Upper lobe of left lung (tissue), 6 donors: ENCODE measurements around the gene CDHR2. TPM values are rescaled to one million over a fixed set of nuclear protein-coding genes. Genes with fewer than 3 reads are reported as not detected.

ENCODE experiments used
- ATAC-seq, 2 donors: fragments of 200-7000 bp; cut with Tn5 transposase; one replicate each; pipeline ENCODE4 v1.9.1; 2022; ENCODE audit warnings: mild to moderate bottlenecking in 2 of 2, moderate library complexity in 2 of 2; ENCODE audit not compliant: low FRiP score in 2 of 2
- DNase-seq, 2 donors: peaks; one replicate each; pipeline ENCODE4 v3.0.0-alpha.2; 2019 to 2020
- H3K27ac ChIP-seq, 4 donors: fragments of 200-600 bp; sonication (generic); one replicate each; pipeline ENCODE4 v1.5.1; 2016 to 2019
- H3K27me3 ChIP-seq, 4 donors: fragments of 200-600 bp; sonication (generic); one replicate each; pipeline ENCODE4 v1.5.1; 2017 to 2019
- H3K36me3 ChIP-seq, 4 donors: fragments of 200-600 bp; sonication (generic); one replicate each; pipeline ENCODE4 v1.5.1; 2016 to 2019
- H3K4me1 ChIP-seq, 4 donors: fragments of 200-600 bp; sonication (generic); one replicate each; pipeline ENCODE4 v1.5.1; 2018 to 2019
- H3K4me3 ChIP-seq, 4 donors: fragments of 200-600 bp; sonication (generic); one replicate each; pipeline ENCODE4 v1.5.1; 2017 to 2019; ENCODE audit warnings: mild to moderate bottlenecking in 2 of 4, moderate library complexity in 1 of 4
- H3K9me3 ChIP-seq, 4 donors: fragments of 200-600 bp; sonication (generic); one replicate each; pipeline ENCODE4 v1.5.1; 2018 to 2019
- CTCF ChIP-seq, 6 experiments: fragments of 450-650 bp in 4 of 6; fragments of 200-600 bp in 2 of 6; sonication (generic) in 2 of 6; IDR thresholded peaks; one replicate each; pipeline ENCODE4 v1.5.1; 2016 to 2019; ENCODE audit warnings: antibody characterized with exemption in 6 of 6
- EP300 ChIP-seq, 4 donors: sonication (generic); formaldehyde crosslinking; IDR thresholded peaks; one replicate each; pipeline ENCODE4 v1.5.1; 2017; ENCODE audit warnings: antibody characterized with exemption in 4 of 4, control low read depth in 2 of 4
- POLR2A ChIP-seq, 4 donors: fragments of 450-650 bp; IDR thresholded peaks; one replicate each; pipeline ENCODE4 v1.5.1; 2016 to 2017; ENCODE audit warnings: antibody characterized with exemption in 4 of 4, mild to moderate bottlenecking in 2 of 4
- POLR2AphosphoS5 ChIP-seq, 2 donors: sonication (generic); formaldehyde crosslinking; IDR thresholded peaks; one replicate each; pipeline ENCODE4 v1.5.1; 2017; ENCODE audit warnings: antibody characterized with exemption in 2 of 2
- WGBS, 2 donors: methylation state at CpG; one replicate each; pipeline ENCODE4 v1.1.5; 2017 to 2018; 5-methylcytosine and 5-hydroxymethylcytosine counted together
- total RNA-seq, 6 donors: library from RNA; depleted of rRNA in 4 of 6; stranded (reverse); fragments of >200 nt in 4 of 6; gene quantifications; one replicate each; pipeline versions ENCODE4 v1.1.0 to v1.2.1, GENCODE V29; 2016 to 2021
- donor health status: DM: no; HTN: no; CAD: no; lungs with moderate emphysema.
- donor health status: DM: no; HTN: yes; CAD: no; lungs with severe emphysema.

The CDHR2 gene
- total RNA-seq, 6 donors from 2014 or later, result 0.30 to 0.34 TPM; not detected in 4

GRCh38 chr5:176529741-176530141, 19.4 kb upstream of the CDHR2 start:
- Histone ChIP-seq H3K4me1 (peaks cover 33 to 53% (median 49%) of the 10 kb centered on the region in 4 donors), H3K27ac (no peak overlapping the region), H3K4me3 (no peak overlapping the region), H3K9me3 (no peaks in the 10 kb centered on the region), H3K36me3 (peaks cover 2 to 51% (median 49%) of the 10 kb centered on the region in 4 donors), H3K27me3 (no peaks in the 10 kb centered on the region)
- ATAC-seq, result no peak
- peak in 1 of 2 donors; percentile 49 for DNase-seq
- TF ChIP-seq CTCF (IDR thresholded peaks at IDR 0.05), result no peak
- 45 to 82% methylated on average over 2 to 7 of the region's 11 CpGs for WGBS, 2 donors

- ATAC-seq (no peak), DNase-seq (no peak)
- Histone ChIP-seq H3K36me3 (peaks cover 2 to 51% (median 49%) of the 10 kb centered on the region in 4 donors), H3K4me3 (peak overlapping the region in 1 of 4 donors; percentile 19), H3K9me3 (no peaks in the 10 kb centered on the region), H3K27ac (peak overlapping the region in 2 of 4 donors; percentile 12 to 31), H3K4me1 (peaks cover 41 to 60% (median 56%) of the 10 kb centered on the region in 4 donors), H3K27me3 (no peaks in the 10 kb centered on the region)
- 66 to 76% methylated on average over 4 to 21 of the region's 28 CpGs for WGBS, 2 donors
- TF ChIP-seq POLR2AphosphoS5 (IDR thresholded peaks at IDR 0.05) (no peak), CTCF (IDR thresholded peaks at IDR 0.05) (no peak), POLR2A (IDR thresholded peaks at IDR 0.05) (no peak), EP300 (IDR thresholded peaks at IDR 0.05) (no peak)
Observed at GRCh38 chr5:176530393-176530982, 18.7 kb upstream of the CDHR2 start.

- Histone ChIP-seq H3K9me3 (no peaks in the 10 kb centered on the region), H3K27me3 (no peaks in the 10 kb centered on the region), H3K4me3 (no peak overlapping the region), H3K27ac (peak overlapping the region in 2 of 4 donors; percentile 12 to 53), H3K4me1 (peaks cover 48 to 68% (median 63%) of the 10 kb centered on the region in 4 donors), H3K36me3 (peaks cover 2 to 51% (median 49%) of the 10 kb centered on the region in 4 donors)
- ATAC-seq, result no peak
- 54 to 55% methylated on average over 11 to 21 of the region's 24 CpGs for WGBS, 2 donors
- TF ChIP-seq POLR2AphosphoS5 (IDR thresholded peaks at IDR 0.05), result no peak
- no peak for DNase-seq
Observed at GRCh38 chr5:176530983-176531901, 17.9 kb upstream of the CDHR2 start.

- Histone ChIP-seq H3K4me3 (no peak overlapping the region), H3K36me3 (peaks cover 2 to 51% (median 49%) of the 10 kb centered on the region in 4 donors), H3K4me1 (peaks cover 49 to 69% (median 64%) of the 10 kb centered on the region in 4 donors), H3K27ac (peak overlapping the region in 2 of 4 donors; percentile 12 to 53), H3K27me3 (no peaks in the 10 kb centered on the region), H3K9me3 (no peaks in the 10 kb centered on the region)
- WGBS, 2 donors, result 83 to 92% methylated on average over 2 to 17 of the region's 28 CpGs
- ATAC-seq, result no peak
- no peak for DNase-seq
- TF ChIP-seq EP300 (IDR thresholded peaks at IDR 0.05) (no peak), POLR2AphosphoS5 (IDR thresholded peaks at IDR 0.05) (no peak), CTCF (IDR thresholded peaks at IDR 0.05) (no peak), POLR2A (IDR thresholded peaks at IDR 0.05) (no peak)
Observed at GRCh38 chr5:176531902-176532493, 17.1 kb upstream of the CDHR2 start.

- peaks cover 49 to 69% (median 64%) of the 10 kb centered on the region in 4 donors for H3K4me1 ChIP-seq
- H3K27me3 ChIP-seq, result no peaks in the 10 kb centered on the region
- peak overlapping the region in 1 of 4 donors; percentile 86 for H3K4me3 ChIP-seq
- ATAC-seq, result no peak
- H3K36me3 ChIP-seq, result peaks cover 2 to 44% (median 42%) of the 10 kb centered on the region in 4 donors
- no peak for TF ChIP-seq CTCF (IDR thresholded peaks at IDR 0.05)
- no peak for TF ChIP-seq EP300 (IDR thresholded peaks at IDR 0.05)
- TF ChIP-seq POLR2A (IDR thresholded peaks at IDR 0.05), result no peak
- TF ChIP-seq POLR2AphosphoS5 (IDR thresholded peaks at IDR 0.05), result no peak
- DNase-seq, result no peak
- no peaks in the 10 kb centered on the region for H3K9me3 ChIP-seq
- WGBS, 2 donors, result 83 to 88% methylated on average over 4 to 9 of the region's 9 CpGs
- H3K27ac ChIP-seq, result peak overlapping the region; percentile 95 to 99 (median 98)
Observed at GRCh38 chr5:176532795-176533194, 16.3 kb upstream of the CDHR2 start.
